ENCODE data around the gene TCF21.
"Not testable (repeated sequence)": the region's sequence is repeated elsewhere in the genome, so short reads cannot be mapped to it uniquely, and the experiment has no call there.

The TCF21 gene

DNA sequence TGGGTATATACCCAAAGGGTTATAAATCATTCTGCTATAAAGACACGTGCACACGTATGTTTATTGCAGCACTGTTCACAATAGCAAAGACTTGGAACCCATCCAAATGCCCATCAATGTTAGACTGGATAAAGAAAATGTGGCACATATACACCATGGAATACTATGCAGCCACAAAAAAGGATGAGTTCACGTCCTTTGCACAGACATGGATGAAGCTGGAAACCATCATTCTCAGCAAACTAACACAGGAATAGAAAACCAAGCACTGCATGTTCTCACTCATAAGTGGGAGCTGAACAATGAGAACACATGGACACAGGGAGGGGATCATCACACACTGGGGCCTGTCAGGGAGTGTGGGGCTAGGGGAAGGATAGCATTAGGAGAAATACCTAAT, 47.4 kb downstream of the TCF21 start:
- not testable (repeated sequence) for DNase-seq

DNA sequence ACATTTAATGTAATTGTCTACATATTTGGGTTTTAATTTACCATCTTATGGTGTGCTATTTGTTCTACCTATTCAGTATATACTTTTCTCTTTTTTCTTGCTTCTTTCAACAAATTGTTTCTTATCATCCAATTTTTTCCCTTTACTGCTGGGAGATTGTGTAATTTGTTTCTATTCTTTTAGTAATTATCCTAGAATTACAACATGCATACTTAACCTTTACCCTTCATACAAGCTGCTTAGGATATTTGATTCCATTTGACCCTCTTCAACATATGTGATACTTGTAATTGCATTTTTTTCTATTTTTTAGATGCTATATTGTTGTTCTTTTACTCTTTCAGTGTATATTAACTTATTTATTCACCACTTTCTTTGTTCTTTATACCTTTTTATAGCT, 49.0 kb downstream of the TCF21 start:
- no peak for DNase-seq

DNA sequence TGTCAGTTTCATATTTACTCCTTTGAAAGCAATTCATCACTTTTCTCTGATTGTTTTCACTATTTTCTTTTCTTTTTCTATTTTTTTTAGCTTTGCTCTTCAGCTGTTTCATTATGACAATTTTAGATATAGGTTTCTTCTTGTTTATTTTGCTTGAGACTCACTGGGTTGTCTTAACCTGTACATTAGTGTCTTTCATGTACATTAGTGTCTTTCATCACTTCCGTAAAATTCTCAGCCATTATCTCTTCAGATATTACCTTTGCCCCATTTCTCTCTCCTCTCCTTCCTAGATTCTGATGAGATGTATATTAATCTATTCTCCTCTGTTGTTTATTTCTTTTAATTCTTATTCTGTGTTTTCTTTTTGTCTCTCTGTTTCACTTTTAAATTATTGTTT, 49.6 kb downstream of the TCF21 start:
- DNase-seq, result no peak

DNA sequence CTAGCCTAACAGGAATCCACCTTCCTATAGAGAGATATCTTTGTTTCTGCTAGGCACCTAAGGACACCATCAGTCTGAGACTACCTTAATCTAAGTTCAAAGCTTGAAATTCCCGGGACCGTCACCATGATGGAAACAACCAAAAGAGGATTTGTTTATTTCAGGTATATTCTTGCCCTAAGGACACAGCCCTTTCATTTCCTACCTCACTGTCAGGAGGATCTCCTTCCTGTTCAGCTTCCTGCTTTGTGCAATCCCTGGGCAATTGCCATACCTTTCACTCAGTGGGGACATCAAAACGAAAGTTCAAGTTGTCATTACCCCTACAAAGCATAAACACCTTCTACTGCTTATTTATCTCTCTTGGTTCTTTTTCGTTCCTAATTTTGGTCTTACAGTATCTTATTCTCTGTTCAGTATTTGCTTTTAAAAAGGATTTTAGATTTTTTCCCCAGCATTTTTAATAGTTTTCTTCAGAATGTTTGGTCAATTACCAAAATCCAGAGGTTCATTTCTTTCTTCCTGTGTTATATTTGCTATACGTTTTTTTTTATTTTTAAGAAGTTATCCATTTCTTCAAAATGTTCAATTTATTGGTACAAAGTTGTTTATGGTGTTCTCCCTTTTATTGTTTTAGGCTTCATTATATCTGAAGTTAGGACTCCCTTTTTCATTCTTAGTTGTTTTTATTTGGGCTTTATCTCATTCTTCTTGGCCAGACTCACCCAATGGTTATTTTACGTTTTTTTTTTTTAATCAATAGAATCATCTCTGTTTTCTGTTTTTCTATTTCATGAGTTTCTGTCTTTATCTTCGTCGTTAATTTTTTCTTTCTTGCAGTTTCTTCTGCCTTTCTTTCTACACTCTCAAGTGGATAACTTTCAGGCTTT, 51.1 kb downstream of the TCF21 start:
- DNase-seq, result no peak

All from hematopoietic multipotent progenitor cell treated with erythropoietin and hydrocortisone succinate and interleukin-3 and kit ligand, for 4 days (in vitro differentiated cells).